ENCODE results near the gene ATG3.

Gene ATG3

DNA sequence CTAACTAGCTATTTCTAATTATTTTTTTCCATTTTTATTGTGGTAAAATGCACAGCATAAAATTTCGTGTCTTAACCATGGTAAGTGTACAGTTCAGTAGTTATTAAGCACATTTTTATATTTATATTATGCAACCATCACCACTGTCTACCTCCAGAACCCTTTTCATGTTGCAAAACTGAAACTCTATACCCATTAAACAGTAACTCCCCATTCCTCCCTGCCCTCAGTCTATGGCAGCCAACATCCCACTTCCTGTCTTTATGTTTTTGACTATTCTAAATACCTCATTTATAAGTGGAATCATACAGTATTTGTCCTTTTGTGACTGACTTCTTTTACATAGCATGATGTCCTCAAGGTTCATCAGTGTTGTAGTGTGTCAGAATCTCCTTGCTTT is 25.6 kb upstream of the ATG3 start:
- Mint-ChIP-seq H3K4me1 (no peaks in the 10 kb centered on the region), H3K9me3 (no peaks in the 10 kb centered on the region), H3K4me3 (no peak overlapping the region), H3K27ac (no peak overlapping the region), H3K36me3 (ENCODE audit: low read depth) (peaks cover 55% of the 10 kb centered on the region), H3K27me3 (ENCODE audit: low read depth) (no peaks in the 10 kb centered on the region)
- no peak for TF ChIP-seq CTCF (IDR thresholded peaks at IDR 0.05; ENCODE audit: unreplicated experiment in 3 of 3)

DNA sequence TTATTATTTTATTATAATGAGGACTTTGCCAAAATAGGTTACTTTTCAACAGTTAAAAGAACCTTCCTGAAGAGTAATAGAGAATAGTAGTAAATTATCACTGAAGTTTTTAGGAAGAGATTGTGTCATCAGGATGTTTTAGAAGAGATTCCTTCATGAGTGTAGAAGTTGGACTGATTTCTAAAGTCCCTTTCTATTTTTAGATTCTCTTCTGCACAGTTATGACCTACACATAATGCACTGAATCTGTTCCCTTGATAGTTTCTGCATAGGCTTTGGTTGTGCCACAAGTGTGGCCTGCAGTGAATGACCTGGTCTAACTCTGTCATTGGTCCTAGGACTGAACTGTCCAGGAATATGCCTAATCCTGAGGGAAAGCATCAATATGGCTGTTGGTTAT is 24.0 kb upstream of the ATG3 start:
- Mint-ChIP-seq H3K4me3 (no peak overlapping the region), H3K9me3 (no peaks in the 10 kb centered on the region), H3K27me3 (ENCODE audit: low read depth) (no peaks in the 10 kb centered on the region), H3K27ac (no peak overlapping the region), H3K4me1 (no peaks in the 10 kb centered on the region), H3K36me3 (ENCODE audit: low read depth) (peaks cover 52% of the 10 kb centered on the region)
- no peak for TF ChIP-seq CTCF (IDR thresholded peaks at IDR 0.05; ENCODE audit: unreplicated experiment in 3 of 3)

- Mint-ChIP-seq H3K27ac (no peak overlapping the region), H3K4me3 (no peak overlapping the region), H3K9me3 (no peaks in the 10 kb centered on the region)
Observed at GRCh38 chr3:112583105-112583504, 21.3 kb upstream of the ATG3 start.

GRCh38 chr3:112582244-112582874 is 20.6 kb upstream of the ATG3 start:
- peaks cover 35% of the 10 kb centered on the region for H3K36me3 Mint-ChIP-seq (ENCODE audit: low read depth)
- no peaks in the 10 kb centered on the region for H3K27me3 Mint-ChIP-seq (ENCODE audit: low read depth)
- H3K4me3 Mint-ChIP-seq, result no peak overlapping the region
- no peaks in the 10 kb centered on the region for H3K9me3 Mint-ChIP-seq
- TF ChIP-seq CTCF (IDR thresholded peaks at IDR 0.05; ENCODE audit: unreplicated experiment in 3 of 3), result peak; percentile 63 to 72 (median 66)
- H3K4me1 Mint-ChIP-seq, result no peaks in the 10 kb centered on the region
- peak overlapping the region in 2 of 3 experiments; percentile 9 to 35 for H3K27ac Mint-ChIP-seq

More at GRCh38 chr3:112583105-112583504, 21.3 kb upstream of the ATG3 start:
- no peaks in the 10 kb centered on the region for H3K27me3 Mint-ChIP-seq (ENCODE audit: low read depth)
- no peak for TF ChIP-seq CTCF (IDR thresholded peaks at IDR 0.05; ENCODE audit: unreplicated experiment in 3 of 3)
- peaks cover 39% of the 10 kb centered on the region for H3K36me3 Mint-ChIP-seq (ENCODE audit: low read depth)
- no peaks in the 10 kb centered on the region for H3K4me1 Mint-ChIP-seq

DNA sequence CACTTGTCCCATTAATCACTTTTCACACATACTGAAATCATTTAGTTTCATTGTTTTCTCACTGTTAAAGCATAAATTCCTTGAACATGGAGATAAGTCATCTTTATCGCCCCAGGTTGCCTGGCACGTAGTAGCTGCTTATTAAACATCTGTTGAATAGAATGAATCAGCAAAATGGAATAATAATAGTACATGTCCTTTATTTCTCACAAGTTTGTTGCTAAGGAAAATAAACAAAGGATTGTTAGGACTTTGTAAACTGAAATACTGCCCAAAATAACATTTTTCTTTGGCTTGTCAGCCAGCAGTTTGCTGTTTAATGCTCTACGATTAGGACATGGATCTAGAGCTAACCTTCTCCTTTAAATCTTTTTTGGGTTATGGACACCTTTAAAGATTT is 17.9 kb upstream of the ATG3 start:
- Mint-ChIP-seq H3K9me3 (no peaks in the 10 kb centered on the region), H3K4me1 (no peaks in the 10 kb centered on the region), H3K4me3 (no peak overlapping the region), H3K27me3 (ENCODE audit: low read depth) (no peaks in the 10 kb centered on the region), H3K36me3 (ENCODE audit: low read depth) (peaks cover 30% of the 10 kb centered on the region), H3K27ac (no peak overlapping the region)
- no peak for TF ChIP-seq CTCF (IDR thresholded peaks at IDR 0.05; ENCODE audit: unreplicated experiment in 3 of 3)

DNA sequence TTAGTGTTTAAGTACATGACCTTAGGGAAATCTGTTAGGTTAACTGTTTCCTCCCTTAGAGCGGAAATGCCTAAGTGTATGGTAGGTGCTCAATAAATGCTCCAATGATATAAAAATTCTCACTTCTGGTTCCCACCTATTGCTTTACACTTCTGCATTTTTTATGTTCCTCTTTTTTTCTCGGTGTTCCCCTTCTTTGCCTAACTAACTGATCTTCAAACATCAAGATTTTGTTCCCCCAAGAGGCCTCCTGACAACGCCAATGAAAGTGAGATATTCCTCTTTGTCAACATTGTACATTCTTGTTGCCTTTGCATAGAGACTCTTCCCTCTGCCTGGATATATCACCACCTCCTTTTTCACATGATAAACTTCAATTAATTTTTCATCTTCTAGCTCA is 17.5 kb upstream of the ATG3 start:
- no peaks in the 10 kb centered on the region for H3K9me3 Mint-ChIP-seq
- H3K27me3 Mint-ChIP-seq (ENCODE audit: low read depth), result no peaks in the 10 kb centered on the region
- H3K4me3 Mint-ChIP-seq, result no peak overlapping the region
- TF ChIP-seq CTCF (IDR thresholded peaks at IDR 0.05; ENCODE audit: unreplicated experiment in 3 of 3), result no peak
- H3K4me1 Mint-ChIP-seq, result no peaks in the 10 kb centered on the region
- H3K27ac Mint-ChIP-seq, result no peak overlapping the region
- peaks cover 30% of the 10 kb centered on the region for H3K36me3 Mint-ChIP-seq (ENCODE audit: low read depth)

Measured in nephron (organoid).